GM12892 (cell line): ENCODE data around the gene SEC14L6.

Experiments
- POLR2A ChIP-seq: IDR thresholded peaks from 2 replicates; pipeline ENCODE4 v1.6.1; 2011; ENCODE audit warnings: low read depth, low read length, control low read depth
- POLR2AphosphoS5 ChIP-seq: IDR thresholded peaks from 2 replicates; pipeline ENCODE4 v1.6.1; 2011; ENCODE audit warnings: low read depth, low read length, control low read depth

DNA sequence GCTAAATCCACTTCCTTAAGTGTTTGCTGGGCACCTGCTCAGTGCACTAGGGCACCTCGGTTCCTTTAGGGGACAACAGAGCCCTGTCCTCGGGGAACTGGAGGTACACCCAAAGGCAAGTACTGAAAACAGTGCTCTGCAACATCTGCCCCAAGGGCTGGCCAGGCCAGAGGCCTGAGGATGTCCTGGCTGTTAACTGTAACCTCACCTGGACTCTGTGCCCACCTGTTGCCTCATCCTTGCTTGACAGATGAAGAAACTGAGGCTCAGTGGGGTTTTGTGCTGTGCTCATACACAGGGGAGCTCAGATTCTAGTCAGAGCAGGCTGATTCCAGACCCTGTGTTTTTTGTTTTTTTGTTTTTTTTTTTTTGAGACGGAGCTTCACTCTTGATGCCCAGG lies 43.6 kb downstream of the SEC14L6 start:
- TF ChIP-seq POLR2AphosphoS5 (no peak), POLR2A (no peak)
